ELR (cell line): ENCODE data around the gene MACC1.
"Not testable (repeated sequence)": the region's sequence is repeated elsewhere in the genome, so short reads cannot be mapped to it uniquely, and the experiment has no call there.

Experiments
- DNase-seq: peaks from one replicate; pipeline ENCODE4 v3.0.0-alpha.2; 2015; ENCODE audit warnings: low read depth

MACC1 gene

GRCh38 chr7:20207811-20208210 is 9.4 kb downstream of the MACC1 start:
- not testable (repeated sequence) for DNase-seq

- no peak for DNase-seq
Measured at GRCh38 chr7:20206104-20206896, 10.9 kb downstream of the MACC1 start.

GRCh38 chr7:20203316-20203715 is 13.9 kb downstream of the MACC1 start:
- DNase-seq, result no peak

GRCh38 chr7:20201380-20201779 is 15.8 kb downstream of the MACC1 start:
- DNase-seq, result no peak

- no peak for DNase-seq
Measured at GRCh38 chr7:20200971-20201370, 16.2 kb downstream of the MACC1 start.

- no peak for DNase-seq
Measured at GRCh38 chr7:20200361-20200760, 16.8 kb downstream of the MACC1 start.

- DNase-seq, result peak; percentile 61
Measured at GRCh38 chr7:20199015-20199737, 18.0 kb downstream of the MACC1 start.

GRCh38 chr7:20198260-20198659 is 18.9 kb downstream of the MACC1 start:
- DNase-seq, result no peak

- peak; percentile 13 for DNase-seq
Measured at GRCh38 chr7:20197837-20198236, 19.3 kb downstream of the MACC1 start.

- no peak for DNase-seq
Measured at GRCh38 chr7:20197125-20197748, 19.9 kb downstream of the MACC1 start.

GRCh38 chr7:20194343-20194995 is 22.7 kb downstream of the MACC1 start:
- DNase-seq, result no peak

GRCh38 chr7:20193873-20194272 is 23.3 kb downstream of the MACC1 start:
- DNase-seq, result no peak

- no peak for DNase-seq
Measured at GRCh38 chr7:20193242-20193777, 23.9 kb downstream of the MACC1 start.

GRCh38 chr7:20191391-20191869 is 25.8 kb downstream of the MACC1 start:
- no peak for DNase-seq

- DNase-seq, result no peak
Measured at GRCh38 chr7:20190560-20191390, 26.4 kb downstream of the MACC1 start.

GRCh38 chr7:20189852-20190251 is 27.3 kb downstream of the MACC1 start:
- DNase-seq, result no peak

GRCh38 chr7:20188567-20188966 is 28.6 kb downstream of the MACC1 start:
- DNase-seq, result no peak

GRCh38 chr7:20187850-20188249 is 29.3 kb downstream of the MACC1 start:
- not testable (repeated sequence) for DNase-seq

GRCh38 chr7:20185988-20186387 is 31.2 kb downstream of the MACC1 start:
- DNase-seq, result no peak

GRCh38 chr7:20183086-20183485 is 34.1 kb downstream of the MACC1 start:
- no peak for DNase-seq

- no peak for DNase-seq
Measured at GRCh38 chr7:20176578-20177242, 40.5 kb downstream of the MACC1 start.
